ENCODE measurements around the gene SNX21. TPM values are rescaled to one million over a fixed set of nuclear protein-coding genes. Genes with fewer than 3 reads are reported as not detected.

The SNX21 gene
- total RNA-seq, 1 experiment from 2014 or later = 11.9 TPM

DNA sequence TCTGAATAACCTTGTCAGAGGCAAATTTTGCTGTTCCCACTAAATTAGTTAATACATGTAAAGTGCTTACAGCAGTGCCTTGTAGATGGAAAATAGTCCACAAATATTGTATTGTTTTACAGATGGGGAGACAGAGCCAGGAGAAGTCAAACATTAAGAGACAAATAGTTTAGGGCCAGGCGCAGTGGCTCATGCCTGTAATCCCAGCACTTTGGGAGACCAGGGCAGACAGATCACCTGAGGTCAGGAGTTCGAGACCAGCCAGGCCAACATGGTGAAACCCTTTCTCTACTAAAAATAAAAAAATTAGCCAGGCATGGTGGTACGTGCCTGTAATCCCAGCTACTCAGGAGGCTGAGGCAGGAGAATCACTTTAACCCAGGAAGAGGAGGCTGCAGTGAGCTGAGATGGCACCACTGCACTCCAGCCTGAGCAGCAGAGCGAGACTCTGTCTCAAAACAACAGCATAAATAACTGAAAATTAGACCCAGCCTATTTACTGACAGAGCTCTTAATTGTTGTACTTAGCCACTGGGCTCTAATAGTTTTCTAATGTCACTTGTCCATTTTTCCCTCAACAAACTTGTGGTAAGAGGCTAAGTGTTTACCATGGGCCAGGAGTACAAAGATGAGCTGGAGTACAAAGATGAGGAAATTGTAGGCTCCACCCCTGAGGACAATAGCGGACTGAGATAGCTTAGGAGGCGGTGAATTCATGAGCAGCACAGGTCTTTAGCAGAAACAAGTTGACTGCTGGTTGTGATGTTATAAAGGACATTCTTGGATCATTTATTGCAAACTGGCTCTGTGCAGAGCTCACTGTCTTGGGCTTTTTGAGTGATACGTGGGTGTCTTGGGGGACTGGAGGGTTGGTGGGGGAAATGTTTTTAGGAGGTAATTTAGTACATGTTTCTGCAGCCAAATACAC is 30.2 kb downstream of the SNX21 start:
- POLR2A ChIA-PET = no interaction called here
- ATAC-seq = no peak
- H3K79me2 ChIP-seq (ENCODE audit: insufficient read depth, low read length) = no peaks in the 10 kb centered on the region

More for the DNA sequence above, 30.2 kb downstream of the SNX21 start:
- ChIA-PET CTCF (no interaction called here), RAD21 (ENCODE audit: low non-redundant PET in 1 of 2, low total read pairs in 2 of 2, uncharacterized antibody in 2 of 2, unreplicated experiment in 2 of 2) (no interaction called here)
- no peak for DNase-seq (ENCODE audit: low read depth, low spot score)
- H3K4me3 ChIP-seq (replicated peaks in 1 of 2; ENCODE audit: low read depth in 1 of 2, low read length in 2 of 2) = no peak overlapping the region
- no peaks in the 10 kb centered on the region for H4K20me1 ChIP-seq (ENCODE audit: insufficient read depth)
- H3K9me3 ChIP-seq (ENCODE audit: control insufficient read depth in 1 of 2, insufficient read depth in 1 of 2, low read depth in 1 of 2, low read length in 2 of 2) = no peaks in the 10 kb centered on the region
- intact Hi-C loops (cut with micrococcal nuclease) = no loop called here
- TF ChIP-seq ZNF274 (IDR thresholded peaks at IDR 0.05; ENCODE audit: low read depth, low read length) = no peak
- TF ChIP-seq POLR2A (IDR thresholded peaks at IDR 0.05; ENCODE audit: borderline replicate concordance, extremely low read depth, insufficient read depth, insufficient read length) = no peak
- TF ChIP-seq TCF7L2 (IDR thresholded peaks at IDR 0.05; ENCODE audit: borderline replicate concordance, extremely low read depth, insufficient read depth, insufficient read length) = no peak
- no peak for TF ChIP-seq ELF1 (IDR thresholded peaks at IDR 0.05; ENCODE audit: borderline replicate concordance, low read depth)
- TF ChIP-seq, protein P1, sequence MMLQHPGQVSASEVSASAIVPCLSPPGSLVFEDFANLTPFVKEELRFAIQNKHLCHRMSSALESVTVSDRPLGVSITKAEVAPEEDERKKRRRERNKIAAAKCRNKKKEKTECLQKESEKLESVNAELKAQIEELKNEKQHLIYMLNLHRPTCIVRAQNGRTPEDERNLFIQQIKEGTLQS (IDR thresholded peaks at IDR 0.05) = no peak
- TF ChIP-seq SIN3A (IDR thresholded peaks at IDR 0.05; ENCODE audit: low read depth) = no peak
- no peak for TF ChIP-seq EZH2 (IDR thresholded peaks at IDR 0.05)
- TF ChIP-seq FOSL1 (IDR thresholded peaks at IDR 0.05; ENCODE audit: low read depth) = no peak
- TF ChIP-seq EGR1 (IDR thresholded peaks at IDR 0.05; ENCODE audit: low read depth) = no peak
- TF ChIP-seq, protein P2, sequence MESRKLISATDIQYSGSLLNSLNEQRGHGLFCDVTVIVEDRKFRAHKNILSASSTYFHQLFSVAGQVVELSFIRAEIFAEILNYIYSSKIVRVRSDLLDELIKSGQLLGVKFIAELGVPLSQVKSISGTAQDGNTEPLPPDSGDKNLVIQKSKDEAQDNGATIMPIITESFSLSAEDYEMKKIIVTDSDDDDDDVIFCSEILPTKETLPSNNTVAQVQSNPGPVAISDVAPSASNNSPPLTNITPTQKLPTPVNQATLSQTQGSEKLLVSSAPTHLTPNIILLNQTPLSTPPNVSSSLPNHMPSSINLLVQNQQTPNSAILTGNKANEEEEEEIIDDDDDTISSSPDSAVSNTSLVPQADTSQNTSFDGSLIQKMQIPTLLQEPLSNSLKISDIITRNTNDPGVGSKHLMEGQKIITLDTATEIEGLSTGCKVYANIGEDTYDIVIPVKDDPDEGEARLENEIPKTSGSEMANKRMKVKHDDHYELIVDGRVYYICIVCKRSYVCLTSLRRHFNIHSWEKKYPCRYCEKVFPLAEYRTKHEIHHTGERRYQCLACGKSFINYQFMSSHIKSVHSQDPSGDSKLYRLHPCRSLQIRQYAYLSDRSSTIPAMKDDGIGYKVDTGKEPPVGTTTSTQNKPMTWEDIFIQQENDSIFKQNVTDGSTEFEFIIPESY (IDR thresholded peaks at IDR 0.05; ENCODE audit: extremely low read depth, insufficient replicate concordance, low read length) = no peak
- no peak for TF ChIP-seq POLR2AphosphoS5 (IDR thresholded peaks at IDR 0.05; ENCODE audit: low read depth, low read length)
- no peak for TF ChIP-seq SRF (IDR thresholded peaks at IDR 0.05; ENCODE audit: low read depth)
- no peak overlapping the region for H3K27ac ChIP-seq (ENCODE audit: low read depth, low read length)
- no peaks in the 10 kb centered on the region for H3K36me3 ChIP-seq (ENCODE audit: control insufficient read depth in 1 of 2, insufficient read depth in 2 of 2, low read length in 2 of 2)
- H2AFZ ChIP-seq (ENCODE audit: low read depth, low read length, poor library complexity, severe bottlenecking) = no peak overlapping the region
- H3K4me1 ChIP-seq (ENCODE audit: control insufficient read depth in 1 of 2, insufficient read depth in 2 of 2, low read length in 2 of 2) = peaks cover 15 to 28% of the 10 kb centered on the region in 2 experiments
- H3K9ac ChIP-seq (ENCODE audit: low read length) = no peak overlapping the region
- H3K27me3 ChIP-seq (ENCODE audit: insufficient read depth, low read length) = no peaks in the 10 kb centered on the region
- no TSS peak for BruUV-seq (replicated peaks)
- no peaks in the 10 kb centered on the region for H3K9me2 ChIP-seq (ENCODE audit: insufficient read depth)
- H3K4me2 ChIP-seq (ENCODE audit: low read length) = no peak overlapping the region
